Left ventricle myocardium inferior (tissue), 1 donor: ENCODE data around the gene GLG1. TPM values are rescaled to one million over a fixed set of nuclear protein-coding genes. Genes with fewer than 3 reads are reported as not detected.

Experiments
- total RNA-seq: library from RNA; stranded (reverse); fragmentation: NEBNext Ultra II Directional; extraction: Animal tissue kit (Norgen Biotek cat#: 25700); gene quantifications from one replicate; pipeline ENCODE4 v1.2.1, GENCODE V29; 2021
- donor health status: DM: no; HTN: yes; CAD: no; lungs with severe emphysema.

The GLG1 gene
- total RNA-seq, 1 donor from 2014 or later: 72.7 TPM

Other genes with a start within 250 kb of the GLG1 start
- not detected for gene NPIPB15, start 230.8 kb downstream of the GLG1 start, total RNA-seq
- 0.30 TPM for gene CLEC18B, start 185.6 kb downstream of the GLG1 start, total RNA-seq
- 5.9 TPM for gene RFWD3, start 59.8 kb upstream of the GLG1 start, total RNA-seq
- 3.2 TPM for gene MLKL, start 93.7 kb upstream of the GLG1 start, total RNA-seq
- not detected for gene FA2H, start 167.7 kb upstream of the GLG1 start, total RNA-seq